A549 (cell line): ENCODE measurements around the gene DLK2.

Experiments
- BHLHE40 ChIP-seq: IDR thresholded peaks from 2 replicates; pipeline ENCODE4 v1.6.1; 2012; ENCODE audit warnings: low read depth, low read length, inconsistent platforms
- CEBPB ChIP-seq, 2 experiments: fragments of >200 bp in 1 of 2; sonication (Bioruptor Twin) in 1 of 2; formaldehyde crosslinking in 1 of 2; IDR thresholded peaks; 2 replicates each; pipeline ENCODE4 v1.6.1; 2012 to 2016
- CHD4 ChIP-seq: fragments of 200-600 bp; sonication (generic); IDR thresholded peaks from 2 replicates; pipeline ENCODE4 v1.6.1; 2016; ENCODE audit warnings: antibody characterized with exemption, mild to moderate bottlenecking, borderline replicate concordance
- CTCF ChIP-seq: fragments of >200 bp; sonication (Bioruptor Twin); formaldehyde crosslinking; IDR thresholded peaks from 3 replicates; pipeline ENCODE4 v1.5.1; 2016
- JUN ChIP-seq, 2 experiments: fragments of >200 bp; sonication (Bioruptor Twin); formaldehyde crosslinking; IDR thresholded peaks; 2 replicates in 1 of 2; 3 replicates in 1 of 2; pipeline ENCODE4 v1.6.1; 2016 to 2017
- PHF8 ChIP-seq: fragments of 200-600 bp; sonication (generic); IDR thresholded peaks from 2 replicates; pipeline ENCODE4 v1.6.1; 2016; ENCODE audit warnings: low read depth, mild to moderate bottlenecking, antibody characterized with exemption, moderate library complexity, borderline replicate concordance
- POLR2A ChIP-seq: IDR thresholded peaks from 2 replicates; pipeline ENCODE4 v1.6.1; 2012; ENCODE audit warnings: mild to moderate bottlenecking, low read length
- SREBF2 ChIP-seq: fragments of 450-650 bp; IDR thresholded peaks from 2 replicates; pipeline ENCODE4 v1.6.1; 2014; ENCODE audit warnings: mild to moderate bottlenecking, moderate library complexity
- USF2 ChIP-seq: fragments of 450-650 bp; IDR thresholded peaks from 2 replicates; pipeline ENCODE4 v1.6.1; 2014; ENCODE audit warnings: antibody characterized with exemption

- no peak for TF ChIP-seq CTCF
- TF ChIP-seq CHD4: no peak
- no peak for TF ChIP-seq BHLHE40
- TF ChIP-seq USF2: no peak
- no peak for TF ChIP-seq JUN (IDR thresholded peaks at IDR 0.05)
- no peak for TF ChIP-seq PHF8
- no peak for TF ChIP-seq SREBF2
- no peak for TF ChIP-seq POLR2A
- no peak for TF ChIP-seq CEBPB (IDR thresholded peaks at IDR 0.05)
Measured at GRCh38 chr6:43448916-43449315, 6.4 kb downstream of the DLK2 start.
